SK-N-SH (cell line): ENCODE results near the gene GRK1. TPM values are rescaled to one million over a fixed set of nuclear protein-coding genes. Genes with fewer than 3 reads are reported as not detected.

ENCODE experiments used
- CTCF ChIA-PET: fragments of 300-600, 350-600 bp; formaldehyde crosslinking; extraction: SDS; loops from one replicate; lab custom pipeline; 2021; lab: Yijun Ruan, JAX
- POLR2A ChIA-PET: fragments of 350-600 bp; sonication (Branson Sonifier 250); formaldehyde crosslinking; extraction: SDS; loops from one replicate; lab custom pipeline; 2020; ENCODE audit warnings: antibody characterized with exemption, inconsistent platforms; lab: Yijun Ruan, JAX
- DNase-seq: peaks from one replicate; pipeline ENCODE4 v3.0.0; 2012
- H2AFZ ChIP-seq: fragments of 200-600 bp; sonication (generic); 2 replicates; pipeline ENCODE4 v1.8.1; 2016; ENCODE audit warnings: antibody characterized with exemption, mild to moderate bottlenecking, low read depth
- H3F3A ChIP-seq: fragments of 200-600 bp; sonication (generic); replicated peaks from 2 replicates; pipeline ENCODE3; 2016; ENCODE audit warnings: antibody characterized with exemption, mild to moderate bottlenecking; ENCODE audit not compliant: insufficient read depth
- H3K27ac ChIP-seq, 2 experiments: fragments of 200-500 bp in 1 of 2; fragments of 200-600 bp in 1 of 2; sonication (Bioruptor generic) in 1 of 2; sonication (generic), shearing (Covaris generic) in 1 of 2; 2 replicates each; pipeline versions ENCODE4 v1.5.1 to v1.6.1; 2014 to 2016; ENCODE audit warnings: low read depth in 2 of 2, inconsistent platforms in 1 of 2, low read length in 1 of 2, mild to moderate bottlenecking in 1 of 2, mixed read lengths in 1 of 2
- H3K27me3 ChIP-seq: fragments of 200-600 bp; sonication (generic), shearing (Covaris generic); 2 replicates; pipeline ENCODE4 v1.6.1; 2016; ENCODE audit warnings: mixed run types; ENCODE audit not compliant: insufficient read depth
- H3K36me3 ChIP-seq, 2 experiments: fragments of 200-500 bp in 1 of 2; fragments of 200-600 bp in 1 of 2; sonication (Bioruptor generic) in 1 of 2; sonication (generic) in 1 of 2; replicated peaks in 1 of 2; 2 replicates each; pipeline versions ENCODE3 to v1.5.1; 2014 to 2016; ENCODE audit warnings: low read length in 1 of 2, mild to moderate bottlenecking in 1 of 2; ENCODE audit not compliant: insufficient read depth in 2 of 2, control insufficient read depth in 1 of 2
- H3K4me1 ChIP-seq, 2 experiments: fragments of 200-500 bp in 1 of 2; fragments of 200-600 bp in 1 of 2; sonication (Bioruptor generic) in 1 of 2; sonication (generic), shearing (Covaris generic) in 1 of 2; 2 replicates each; pipeline versions ENCODE4 v1.5.1 to v1.6.1; 2014 to 2016; ENCODE audit warnings: low read depth in 1 of 2, low read length in 1 of 2, mixed run types in 1 of 2; ENCODE audit not compliant: insufficient read depth in 2 of 2, control insufficient read depth in 1 of 2
- H3K4me2 ChIP-seq: fragments of 200-600 bp; sonication (generic), shearing (Covaris generic); 2 replicates; pipeline ENCODE4 v1.6.1; 2017; ENCODE audit warnings: mixed run types
- H3K4me3 ChIP-seq, 2 experiments: fragments of 200-500 bp in 1 of 2; fragments of 200-600 bp in 1 of 2; sonication (Bioruptor generic) in 1 of 2; sonication (generic), shearing (Covaris generic) in 1 of 2; 2 replicates each; pipeline versions ENCODE4 v1.5.1 to v1.8.1; 2014 to 2016; ENCODE audit warnings: low read depth in 2 of 2, inconsistent platforms in 1 of 2, low read length in 1 of 2, mild to moderate bottlenecking in 1 of 2, mixed read lengths in 1 of 2, moderate library complexity in 1 of 2
- H3K79me2 ChIP-seq: fragments of 200-600 bp; sonication (generic); 2 replicates; pipeline ENCODE4 v1.8.1; 2017; ENCODE audit warnings: mild to moderate bottlenecking; ENCODE audit not compliant: insufficient read depth
- H3K9ac ChIP-seq: fragments of 200-600 bp; sonication (generic); 2 replicates; pipeline ENCODE4 v1.6.1; 2017; ENCODE audit warnings: mixed run types
- H3K9me2 ChIP-seq: fragments of 200-600 bp; sonication (generic); 2 replicates; pipeline ENCODE4 v1.6.1; 2017; ENCODE audit warnings: mixed run types
- H3K9me3 ChIP-seq: fragments of 200-600 bp; sonication (generic); 2 replicates; pipeline ENCODE4 v1.6.1; 2017; ENCODE audit warnings: mixed run types, mild to moderate bottlenecking, moderate library complexity
- H4K20me1 ChIP-seq: fragments of 200-600 bp; sonication (generic); 2 replicates; pipeline ENCODE4 v1.6.1; 2017; ENCODE audit warnings: mild to moderate bottlenecking, mixed run types; ENCODE audit not compliant: insufficient read depth
- CHD2 ChIP-seq: fragments of 150-350 bp; IDR thresholded peaks from 2 replicates; pipeline ENCODE4 v1.6.1; 2018; ENCODE audit warnings: low read length; ENCODE audit not compliant: partially characterized antibody
- EP300 ChIP-seq, 2 experiments: IDR thresholded peaks; 2 replicates each; pipeline versions ENCODE4 v1.4.0 to v1.6.1; 2012; ENCODE audit warnings: borderline replicate concordance in 1 of 2, low read depth in 1 of 2, low read length in 1 of 2
- EZH2phosphoT487 ChIP-seq: fragments of 200-600 bp; sonication (generic); IDR thresholded peaks from 2 replicates; pipeline ENCODE4 v1.6.1; 2017; ENCODE audit warnings: low read depth, mixed run types, mild to moderate bottlenecking, antibody characterized with exemption, moderate library complexity, borderline replicate concordance
- FOXJ3 ChIP-seq: sonication (generic); formaldehyde crosslinking; IDR thresholded peaks from 2 replicates; pipeline ENCODE4 v1.5.1; 2020; ENCODE audit warnings: mild to moderate bottlenecking, missing genetic modification reagents
- FOXM1 ChIP-seq: IDR thresholded peaks from 2 replicates; pipeline ENCODE4 v1.4.0; 2012; ENCODE audit warnings: low read depth, mild to moderate bottlenecking
- GABPA ChIP-seq: IDR thresholded peaks from 2 replicates; pipeline ENCODE4 v1.4.0; 2012; ENCODE audit warnings: low read depth, mild to moderate bottlenecking
- GATA2 ChIP-seq: sonication (generic); formaldehyde crosslinking; IDR thresholded peaks from 2 replicates; pipeline ENCODE4 v1.5.0; 2020; ENCODE audit warnings: mild to moderate bottlenecking, missing genetic modification reagents
- IRF3 ChIP-seq: fragments of 150-350 bp; IDR thresholded peaks from 2 replicates; pipeline ENCODE4 v1.6.1; 2016; ENCODE audit warnings: mild to moderate bottlenecking, low read depth, low read length
- JUND ChIP-seq: IDR thresholded peaks from 2 replicates; pipeline ENCODE4 v1.4.0; 2012
- NRF1 ChIP-seq: IDR thresholded peaks from 2 replicates; pipeline ENCODE4 v1.6.1; 2012; ENCODE audit warnings: low read depth, mild to moderate bottlenecking, low read length
- RAD21 ChIP-seq: IDR thresholded peaks from 2 replicates; pipeline ENCODE4 v1.6.1; 2012; ENCODE audit warnings: mild to moderate bottlenecking, low read length
- RFX5 ChIP-seq: IDR thresholded peaks from 2 replicates; pipeline ENCODE4 v1.6.1; 2012; ENCODE audit warnings: mild to moderate bottlenecking, improper control_type of control experiment, low read length
- RXRA ChIP-seq: IDR thresholded peaks from 2 replicates; pipeline ENCODE4 v1.4.0; 2012; ENCODE audit warnings: low read depth, mild to moderate bottlenecking, borderline replicate concordance
- SIN3A ChIP-seq: IDR thresholded peaks from 2 replicates; pipeline ENCODE4 v1.6.1; 2012; ENCODE audit warnings: low read depth, mild to moderate bottlenecking, low read length, moderate library complexity, borderline replicate concordance
- SMC3 ChIP-seq: IDR thresholded peaks from 2 replicates; pipeline ENCODE4 v1.6.1; 2012; ENCODE audit warnings: low read depth, low read length, improper control_type of control experiment
- TCF12 ChIP-seq: IDR thresholded peaks from 2 replicates; pipeline ENCODE4 v1.4.0; 2012
- YY1 ChIP-seq: IDR thresholded peaks from 2 replicates; pipeline ENCODE4 v1.4.0; 2012; ENCODE audit warnings: low read depth, mild to moderate bottlenecking
- ZBTB33 ChIP-seq: IDR thresholded peaks from 2 replicates; pipeline ENCODE4 v1.4.0; 2012; ENCODE audit warnings: low read depth, borderline replicate concordance
- WGBS: methylation state at CpG from one replicate; pipeline ENCODE4 v1.1.6; 2017; ENCODE audit warnings: low lambda C conversion rate; 5-methylcytosine and 5-hydroxymethylcytosine counted together
- polyA plus RNA-seq, 3 experiments: library from polyadenylated mRNA; depleted of rRNA; stranded (reverse); fragments of >200 nt; gene quantifications; 2 replicates each; pipeline ENCODE4 v1.2.3, GENCODE V29; 2012
- TF ChIP-seq, protein P1 (sequence below): IDR thresholded peaks from 2 replicates; pipeline ENCODE4 v1.4.0; 2012; ENCODE audit warnings: low read depth, borderline replicate concordance
- TF ChIP-seq, protein P2 (sequence below): fragments of 200-600 bp; sonication (generic); IDR thresholded peaks from 2 replicates; pipeline ENCODE4 v1.6.1; 2017; ENCODE audit warnings: antibody characterized with exemption, mild to moderate bottlenecking, moderate library complexity

The GRK1 gene
- polyA plus RNA-seq, 1 of the 3 experiments (the other 2 are of a cell fraction), result 0.12 TPM

- no peaks in the 10 kb centered on the region for H4K20me1 ChIP-seq
- H3K27ac ChIP-seq, result no peak overlapping the region
- WGBS, result 82% methylated on average over 8 of the region's 29 CpGs
- no peaks in the 10 kb centered on the region for H3F3A ChIP-seq
- no peak overlapping the region for H2AFZ ChIP-seq
- ChIA-PET CTCF (interaction anchor here (0.9 to 1.4 kb wide), 2 partner anchors 8 to 10 kb away, joined by 4 to 5 read pairs; no protein-coding TSS in a partner anchor), POLR2A (no interaction called here)
- TF ChIP-seq RFX5 (no peak), FOXM1 (no peak), EP300 (IDR thresholded peaks at IDR 0.05; ENCODE audit: borderline replicate concordance in 1 of 2, low read depth in 1 of 2, low read length in 1 of 2) (no peak), NRF1 (no peak), SMC3 (no peak), GABPA (no peak), RAD21 (no peak), RXRA (no peak), ZBTB33 (no peak), IRF3 (no peak), TCF12 (no peak), YY1 (no peak), JUND (no peak), SIN3A (no peak), CHD2 (no peak), FOXJ3 (CRISPR knock-in tag) (no peak), GATA2 (CRISPR knock-in tag) (no peak), EZH2phosphoT487 (no peak)
- TF ChIP-seq, protein P1, sequence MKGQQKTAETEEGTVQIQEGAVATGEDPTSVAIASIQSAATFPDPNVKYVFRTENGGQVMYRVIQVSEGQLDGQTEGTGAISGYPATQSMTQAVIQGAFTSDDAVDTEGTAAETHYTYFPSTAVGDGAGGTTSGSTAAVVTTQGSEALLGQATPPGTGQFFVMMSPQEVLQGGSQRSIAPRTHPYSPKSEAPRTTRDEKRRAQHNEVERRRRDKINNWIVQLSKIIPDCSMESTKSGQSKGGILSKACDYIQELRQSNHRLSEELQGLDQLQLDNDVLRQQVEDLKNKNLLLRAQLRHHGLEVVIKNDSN, result no peak
- TF ChIP-seq, protein P2, sequence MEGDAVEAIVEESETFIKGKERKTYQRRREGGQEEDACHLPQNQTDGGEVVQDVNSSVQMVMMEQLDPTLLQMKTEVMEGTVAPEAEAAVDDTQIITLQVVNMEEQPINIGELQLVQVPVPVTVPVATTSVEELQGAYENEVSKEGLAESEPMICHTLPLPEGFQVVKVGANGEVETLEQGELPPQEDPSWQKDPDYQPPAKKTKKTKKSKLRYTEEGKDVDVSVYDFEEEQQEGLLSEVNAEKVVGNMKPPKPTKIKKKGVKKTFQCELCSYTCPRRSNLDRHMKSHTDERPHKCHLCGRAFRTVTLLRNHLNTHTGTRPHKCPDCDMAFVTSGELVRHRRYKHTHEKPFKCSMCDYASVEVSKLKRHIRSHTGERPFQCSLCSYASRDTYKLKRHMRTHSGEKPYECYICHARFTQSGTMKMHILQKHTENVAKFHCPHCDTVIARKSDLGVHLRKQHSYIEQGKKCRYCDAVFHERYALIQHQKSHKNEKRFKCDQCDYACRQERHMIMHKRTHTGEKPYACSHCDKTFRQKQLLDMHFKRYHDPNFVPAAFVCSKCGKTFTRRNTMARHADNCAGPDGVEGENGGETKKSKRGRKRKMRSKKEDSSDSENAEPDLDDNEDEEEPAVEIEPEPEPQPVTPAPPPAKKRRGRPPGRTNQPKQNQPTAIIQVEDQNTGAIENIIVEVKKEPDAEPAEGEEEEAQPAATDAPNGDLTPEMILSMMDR, result no peak
- no peaks in the 10 kb centered on the region for H3K9me2 ChIP-seq
- H3K36me3 ChIP-seq, result no peaks in the 10 kb centered on the region
- H3K79me2 ChIP-seq, result no peaks in the 10 kb centered on the region
- H3K4me3 ChIP-seq, result no peak overlapping the region
- H3K9me3 ChIP-seq, result no peaks in the 10 kb centered on the region
- H3K4me2 ChIP-seq, result no peak overlapping the region
- no peak overlapping the region for H3K9ac ChIP-seq
- H3K4me1 ChIP-seq, result peaks cover 0 to 12% of the 10 kb centered on the region in 2 experiments; a peak in 1 of 4 replicates
- DNase-seq, result no peak
- H3K27me3 ChIP-seq, result no peaks in the 10 kb centered on the region
These were observed 65.3 kb downstream of the GRK1 start for GRCh38 chr13:113732176-113732960.
